Uterus (tissue), 4 donors: ENCODE results near the gene MAP2. TPM values are rescaled to one million over a fixed set of nuclear protein-coding genes. Genes with fewer than 3 reads are reported as not detected.

Experiments used
- DNase-seq, 2 donors: peaks; one replicate each; pipeline ENCODE4 v3.0.0-alpha.2; 2019 to 2020
- H3K27ac ChIP-seq, 2 donors: fragments of 200-600 bp; sonication (generic); 1 replicate in 1 of 2; 2 replicates in 1 of 2; pipeline ENCODE4 v1.5.1; 2016 to 2018
- H3K27me3 ChIP-seq, 2 donors: fragments of 200-600 bp; sonication (generic); one replicate each; pipeline ENCODE4 v1.5.1; 2018 to 2019; ENCODE audit warnings: control low read depth in 1 of 2
- H3K36me3 ChIP-seq, 2 donors: fragments of 200-600 bp; sonication (generic); one replicate each; pipeline ENCODE4 v1.5.1; 2019; ENCODE audit warnings: control low read depth in 1 of 2
- H3K4me1 ChIP-seq, 2 donors: fragments of 200-600 bp; sonication (generic); one replicate each; pipeline ENCODE4 v1.5.1; 2018 to 2019; ENCODE audit warnings: control low read depth in 1 of 2
- H3K4me3 ChIP-seq, 2 donors: fragments of 200-600 bp; sonication (generic); 1 replicate in 1 of 2; 2 replicates in 1 of 2; pipeline ENCODE4 v1.5.1; 2018 to 2019; ENCODE audit warnings: mild to moderate bottlenecking in 1 of 2
- H3K9me3 ChIP-seq, 2 donors: fragments of 200-600 bp; sonication (generic); one replicate each; pipeline ENCODE4 v1.5.1; 2019; ENCODE audit warnings: control low read depth in 1 of 2
- CTCF ChIP-seq, 4 experiments: fragments of 200-600 bp in 2 of 4; fragments of 450-650 bp in 2 of 4; sonication (generic) in 2 of 4; IDR thresholded peaks; one replicate each; pipeline ENCODE4 v1.5.1; 2016 to 2019; ENCODE audit warnings: antibody characterized with exemption in 4 of 4, mild to moderate bottlenecking in 2 of 4, moderate library complexity in 1 of 4
- POLR2A ChIP-seq, 2 donors: fragments of 450-650 bp; IDR thresholded peaks; one replicate each; pipeline ENCODE4 v1.6.1; 2016; ENCODE audit warnings: antibody characterized with exemption in 2 of 2, mild to moderate bottlenecking in 1 of 2, moderate library complexity in 1 of 2
- intact Hi-C: fragments of 100-400 bp; cut with DNase I; formaldehyde crosslinking; loops from one replicate; pipeline ENCODE4 v1.15.1; 2023; ENCODE audit warnings: low total_unique reads
- total RNA-seq, 4 donors: library from RNA; depleted of rRNA in 3 of 4; stranded (reverse); fragments of >200 nt in 3 of 4; gene quantifications; one replicate each; pipeline versions ENCODE4 v1.1.0 to v1.2.4, GENCODE V29; 2014 to 2023
- donor health status: DM: yes; HTN: yes; CAD: no.

MAP2 gene
- total RNA-seq, 4 donors from 2014 or later: 4.7 to 18.7 (median 7.6) TPM

GRCh38 chr2:209512971-209513370 lies 89.1 kb downstream of the MAP2 start:
- no peak for DNase-seq
- intact Hi-C loops: no loop called here
- no peak overlapping the region for H3K4me3 ChIP-seq
- H3K4me1 ChIP-seq: no peaks in the 10 kb centered on the region
- no peaks in the 10 kb centered on the region for H3K27me3 ChIP-seq
- H3K36me3 ChIP-seq: no peaks in the 10 kb centered on the region
- TF ChIP-seq POLR2A (IDR thresholded peaks at IDR 0.05) (no peak), CTCF (IDR thresholded peaks at IDR 0.05) (no peak)
- no peak overlapping the region for H3K27ac ChIP-seq
- no peaks in the 10 kb centered on the region for H3K9me3 ChIP-seq

GRCh38 chr2:209517436-209517835 lies 93.6 kb downstream of the MAP2 start:
- Histone ChIP-seq H3K9me3 (no peaks in the 10 kb centered on the region), H3K27ac (no peak overlapping the region), H3K27me3 (no peaks in the 10 kb centered on the region), H3K36me3 (no peaks in the 10 kb centered on the region), H3K4me1 (no peaks in the 10 kb centered on the region), H3K4me3 (no peak overlapping the region)
- intact Hi-C loops: no loop called here
- DNase-seq: no peak
- TF ChIP-seq CTCF (IDR thresholded peaks at IDR 0.05): no peak
- TF ChIP-seq POLR2A (IDR thresholded peaks at IDR 0.05): no peak

GRCh38 chr2:209519271-209519670 lies 95.4 kb downstream of the MAP2 start:
- intact Hi-C loops: no loop called here
- Histone ChIP-seq H3K4me1 (no peaks in the 10 kb centered on the region), H3K4me3 (no peak overlapping the region), H3K9me3 (no peaks in the 10 kb centered on the region), H3K27me3 (no peaks in the 10 kb centered on the region), H3K36me3 (no peaks in the 10 kb centered on the region), H3K27ac (no peak overlapping the region)
- TF ChIP-seq CTCF (IDR thresholded peaks at IDR 0.05) (no peak), POLR2A (IDR thresholded peaks at IDR 0.05) (no peak)
- no peak for DNase-seq

- no peaks in the 10 kb centered on the region for H3K9me3 ChIP-seq
- no peaks in the 10 kb centered on the region for H3K4me1 ChIP-seq
- intact Hi-C loops: no loop called here
- H3K4me3 ChIP-seq: no peak overlapping the region
- H3K27me3 ChIP-seq: no peaks in the 10 kb centered on the region
- DNase-seq: no peak
- H3K27ac ChIP-seq: no peak overlapping the region
- no peaks in the 10 kb centered on the region for H3K36me3 ChIP-seq
- no peak for TF ChIP-seq CTCF (IDR thresholded peaks at IDR 0.05)
- no peak for TF ChIP-seq POLR2A (IDR thresholded peaks at IDR 0.05)
These were observed 96.1 kb downstream of the MAP2 start for GRCh38 chr2:209519906-209520305.

- DNase-seq: no peak
- Histone ChIP-seq H3K4me3 (no peak overlapping the region), H3K27me3 (no peaks in the 10 kb centered on the region), H3K27ac (no peak overlapping the region), H3K4me1 (no peaks in the 10 kb centered on the region), H3K9me3 (no peaks in the 10 kb centered on the region), H3K36me3 (no peaks in the 10 kb centered on the region)
- no peak for TF ChIP-seq CTCF (IDR thresholded peaks at IDR 0.05)
- intact Hi-C loops: no loop called here
These were observed 99.3 kb downstream of the MAP2 start for GRCh38 chr2:209523041-209523740.
